ENCODE measurements around the gene PFKFB3.

GRCh38 chr10:6167456-6167855 is 35.3 kb upstream of the PFKFB3 start:
- TF ChIP-seq, protein P1, sequence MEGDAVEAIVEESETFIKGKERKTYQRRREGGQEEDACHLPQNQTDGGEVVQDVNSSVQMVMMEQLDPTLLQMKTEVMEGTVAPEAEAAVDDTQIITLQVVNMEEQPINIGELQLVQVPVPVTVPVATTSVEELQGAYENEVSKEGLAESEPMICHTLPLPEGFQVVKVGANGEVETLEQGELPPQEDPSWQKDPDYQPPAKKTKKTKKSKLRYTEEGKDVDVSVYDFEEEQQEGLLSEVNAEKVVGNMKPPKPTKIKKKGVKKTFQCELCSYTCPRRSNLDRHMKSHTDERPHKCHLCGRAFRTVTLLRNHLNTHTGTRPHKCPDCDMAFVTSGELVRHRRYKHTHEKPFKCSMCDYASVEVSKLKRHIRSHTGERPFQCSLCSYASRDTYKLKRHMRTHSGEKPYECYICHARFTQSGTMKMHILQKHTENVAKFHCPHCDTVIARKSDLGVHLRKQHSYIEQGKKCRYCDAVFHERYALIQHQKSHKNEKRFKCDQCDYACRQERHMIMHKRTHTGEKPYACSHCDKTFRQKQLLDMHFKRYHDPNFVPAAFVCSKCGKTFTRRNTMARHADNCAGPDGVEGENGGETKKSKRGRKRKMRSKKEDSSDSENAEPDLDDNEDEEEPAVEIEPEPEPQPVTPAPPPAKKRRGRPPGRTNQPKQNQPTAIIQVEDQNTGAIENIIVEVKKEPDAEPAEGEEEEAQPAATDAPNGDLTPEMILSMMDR (IDR thresholded peaks at IDR 0.05): no peak
- TF ChIP-seq EZH2 (IDR thresholded peaks at IDR 0.05): no peak

All from neural progenitor cell (in vitro differentiated cells).